ENCODE measurements around the gene MTX3. TPM values are rescaled to one million over a fixed set of nuclear protein-coding genes. Genes with fewer than 3 reads are reported as not detected.

Gene MTX3
- total RNA-seq, 1 experiment from 2014 or later = 34.9 TPM

DNA sequence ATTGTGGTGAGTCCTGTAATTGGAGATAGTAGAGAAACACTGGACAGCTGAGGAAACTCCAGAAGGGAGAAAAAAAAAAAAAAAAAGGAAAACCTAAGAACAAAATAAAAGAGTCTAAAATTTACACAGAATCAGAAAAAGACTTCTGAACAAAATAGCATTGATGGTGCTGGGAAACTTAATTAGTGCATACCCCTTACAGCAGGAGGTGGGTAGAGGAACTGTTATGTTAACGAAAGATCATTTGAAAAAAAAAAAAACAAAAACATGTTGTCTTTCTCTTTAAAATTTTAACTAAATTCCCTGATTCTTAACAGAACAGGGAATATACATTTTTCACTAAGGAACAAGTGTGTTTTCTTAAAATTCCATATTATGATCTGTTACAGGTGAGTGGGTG lies 11.6 kb upstream of the MTX3 start:
- POLR2A ChIA-PET = no interaction called here
- DNase-seq (ENCODE audit: low read depth, low spot score) = no peak
- no peak for ATAC-seq
- Histone ChIP-seq H3K9me3 (ENCODE audit: control insufficient read depth in 1 of 2, insufficient read depth in 1 of 2, low read depth in 1 of 2, low read length in 2 of 2) (no peaks in the 10 kb centered on the region), H4K20me1 (ENCODE audit: insufficient read depth) (no peaks in the 10 kb centered on the region), H3K9ac (ENCODE audit: low read length) (no peak overlapping the region), H3K4me2 (ENCODE audit: low read length) (no peak overlapping the region), H3K4me3 (replicated peaks in 1 of 2; ENCODE audit: low read depth in 1 of 2, low read length in 2 of 2) (no peak overlapping the region), H3K27ac (ENCODE audit: low read depth, low read length) (no peak overlapping the region), H2AFZ (ENCODE audit: low read depth, low read length, poor library complexity, severe bottlenecking) (no peak overlapping the region), H3K4me1 (ENCODE audit: control insufficient read depth in 1 of 2, insufficient read depth in 2 of 2, low read length in 2 of 2) (no peaks in the 10 kb centered on the region), H3K9me2 (ENCODE audit: insufficient read depth) (no peaks in the 10 kb centered on the region), H3K79me2 (ENCODE audit: insufficient read depth, low read length) (no peaks in the 10 kb centered on the region), H3K27me3 (ENCODE audit: insufficient read depth, low read length) (no peaks in the 10 kb centered on the region), H3K36me3 (ENCODE audit: control insufficient read depth in 1 of 2, insufficient read depth in 2 of 2, low read length in 2 of 2) (no peaks in the 10 kb centered on the region)
- no TSS peak for BruUV-seq (replicated peaks)
- RAD21 ChIA-PET (ENCODE audit: low non-redundant PET in 1 of 2, low total read pairs in 2 of 2, uncharacterized antibody in 2 of 2, unreplicated experiment in 2 of 2) = no interaction called here
- no peak for TF ChIP-seq ZBTB33 (IDR thresholded peaks at IDR 0.05; ENCODE audit: extremely low read depth, insufficient replicate concordance, low read length)
- no peak for TF ChIP-seq POLR2A (IDR thresholded peaks at IDR 0.05; ENCODE audit: borderline replicate concordance, extremely low read depth, insufficient read depth, insufficient read length)
- TF ChIP-seq, protein P1, sequence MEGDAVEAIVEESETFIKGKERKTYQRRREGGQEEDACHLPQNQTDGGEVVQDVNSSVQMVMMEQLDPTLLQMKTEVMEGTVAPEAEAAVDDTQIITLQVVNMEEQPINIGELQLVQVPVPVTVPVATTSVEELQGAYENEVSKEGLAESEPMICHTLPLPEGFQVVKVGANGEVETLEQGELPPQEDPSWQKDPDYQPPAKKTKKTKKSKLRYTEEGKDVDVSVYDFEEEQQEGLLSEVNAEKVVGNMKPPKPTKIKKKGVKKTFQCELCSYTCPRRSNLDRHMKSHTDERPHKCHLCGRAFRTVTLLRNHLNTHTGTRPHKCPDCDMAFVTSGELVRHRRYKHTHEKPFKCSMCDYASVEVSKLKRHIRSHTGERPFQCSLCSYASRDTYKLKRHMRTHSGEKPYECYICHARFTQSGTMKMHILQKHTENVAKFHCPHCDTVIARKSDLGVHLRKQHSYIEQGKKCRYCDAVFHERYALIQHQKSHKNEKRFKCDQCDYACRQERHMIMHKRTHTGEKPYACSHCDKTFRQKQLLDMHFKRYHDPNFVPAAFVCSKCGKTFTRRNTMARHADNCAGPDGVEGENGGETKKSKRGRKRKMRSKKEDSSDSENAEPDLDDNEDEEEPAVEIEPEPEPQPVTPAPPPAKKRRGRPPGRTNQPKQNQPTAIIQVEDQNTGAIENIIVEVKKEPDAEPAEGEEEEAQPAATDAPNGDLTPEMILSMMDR (IDR thresholded peaks at IDR 0.05 in 2 of 3, conservative IDR thresholded peaks at IDR 0.05 in 1 of 3; ENCODE audit: borderline replicate concordance in 1 of 3, insufficient read depth in 1 of 3, low read depth in 2 of 3, low read length in 2 of 3) = no peak
- intact Hi-C loops (cut with micrococcal nuclease) = no loop called here
- CTCF ChIA-PET = no interaction called here

- no TSS peak for BruUV-seq (replicated peaks)
- H3K27me3 ChIP-seq (ENCODE audit: insufficient read depth, low read length) = no peaks in the 10 kb centered on the region
- H3K79me2 ChIP-seq (ENCODE audit: insufficient read depth, low read length) = no peaks in the 10 kb centered on the region
- no peak for DNase-seq (ENCODE audit: low read depth, low spot score)
- H3K4me2 ChIP-seq (ENCODE audit: low read length) = no peak overlapping the region
- no peaks in the 10 kb centered on the region for H3K4me1 ChIP-seq (ENCODE audit: control insufficient read depth in 1 of 2, insufficient read depth in 2 of 2, low read length in 2 of 2)
- no peak overlapping the region for H3K9ac ChIP-seq (ENCODE audit: low read length)
- H3K4me3 ChIP-seq (replicated peaks in 1 of 2; ENCODE audit: low read depth in 1 of 2, low read length in 2 of 2) = no peak overlapping the region
- no peaks in the 10 kb centered on the region for H3K36me3 ChIP-seq (ENCODE audit: control insufficient read depth in 1 of 2, insufficient read depth in 2 of 2, low read length in 2 of 2)
- H4K20me1 ChIP-seq (ENCODE audit: insufficient read depth) = no peaks in the 10 kb centered on the region
- ChIA-PET CTCF (no interaction called here), RAD21 (ENCODE audit: low non-redundant PET in 1 of 2, low total read pairs in 2 of 2, uncharacterized antibody in 2 of 2, unreplicated experiment in 2 of 2) (no interaction called here), POLR2A (no interaction called here)
- H3K27ac ChIP-seq (ENCODE audit: low read depth, low read length) = no peak overlapping the region
- intact Hi-C loops (cut with micrococcal nuclease) = no loop called here
- no peak for ATAC-seq
- no peak overlapping the region for H2AFZ ChIP-seq (ENCODE audit: low read depth, low read length, poor library complexity, severe bottlenecking)
- no peaks in the 10 kb centered on the region for H3K9me2 ChIP-seq (ENCODE audit: insufficient read depth)
- no peaks in the 10 kb centered on the region for H3K9me3 ChIP-seq (ENCODE audit: control insufficient read depth in 1 of 2, insufficient read depth in 1 of 2, low read depth in 1 of 2, low read length in 2 of 2)
- TF ChIP-seq ZFX (IDR thresholded peaks at IDR 0.05) (no peak), REST (IDR thresholded peaks at IDR 0.05; ENCODE audit: low read depth) (no peak), MAX (IDR thresholded peaks at IDR 0.05) (no peak), FOSL1 (IDR thresholded peaks at IDR 0.05; ENCODE audit: low read depth) (no peak), EZH2 (IDR thresholded peaks at IDR 0.05) (no peak), JUND (IDR thresholded peaks at IDR 0.05) (no peak), RAD21 (IDR thresholded peaks at IDR 0.05; ENCODE audit: low read depth) (no peak)
- TF ChIP-seq, protein P1 (IDR thresholded peaks at IDR 0.05 in 2 of 3, conservative IDR thresholded peaks at IDR 0.05 in 1 of 3; ENCODE audit: borderline replicate concordance in 1 of 3, insufficient read depth in 1 of 3, low read depth in 2 of 3, low read length in 2 of 3) = no peak
Observed at GRCh38 chr5:79999722-80000121, 8.7 kb upstream of the MTX3 start.

Measured in HCT116 (cell line).